ENCODE measurements around the gene VSIG4.
A peak's percentile ranks its signal among the peaks of the same experiment; 100 is the strongest.
"Not testable (repeated sequence)": the region's sequence is repeated elsewhere in the genome, so short reads cannot be mapped to it uniquely, and the experiment has no call there.

VSIG4 gene, protein sequence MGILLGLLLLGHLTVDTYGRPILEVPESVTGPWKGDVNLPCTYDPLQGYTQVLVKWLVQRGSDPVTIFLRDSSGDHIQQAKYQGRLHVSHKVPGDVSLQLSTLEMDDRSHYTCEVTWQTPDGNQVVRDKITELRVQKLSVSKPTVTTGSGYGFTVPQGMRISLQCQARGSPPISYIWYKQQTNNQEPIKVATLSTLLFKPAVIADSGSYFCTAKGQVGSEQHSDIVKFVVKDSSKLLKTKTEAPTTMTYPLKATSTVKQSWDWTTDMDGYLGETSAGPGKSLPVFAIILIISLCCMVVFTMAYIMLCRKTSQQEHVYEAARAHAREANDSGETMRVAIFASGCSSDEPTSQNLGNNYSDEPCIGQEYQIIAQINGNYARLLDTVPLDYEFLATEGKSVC

DNA sequence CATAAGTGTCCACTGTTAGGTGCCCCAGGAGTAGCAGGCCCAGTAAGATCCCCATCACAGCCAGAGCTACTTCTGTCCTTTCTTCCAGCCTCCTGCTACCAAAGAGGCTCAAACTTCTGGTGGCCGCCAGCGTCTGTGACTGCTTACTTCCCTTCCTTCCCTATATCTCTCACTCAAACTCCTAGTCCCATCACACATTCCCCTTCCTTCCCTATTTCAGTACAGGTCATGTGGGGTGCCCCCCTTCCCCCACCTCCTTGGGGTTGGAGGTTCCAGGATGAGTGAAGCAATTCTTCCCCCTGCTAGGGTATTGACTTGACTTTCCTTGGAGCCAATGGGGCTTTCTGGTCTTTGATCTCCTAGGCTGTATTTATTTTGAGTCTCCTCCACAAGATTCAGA, at the start of gene VSIG4:
TSS of gene VSIG4 (minus strand) at position 137 of the 400 bp plus-strand sequence. CDS start at position 55, 82 bp downstream.
- no peak for DNase-seq

DNA sequence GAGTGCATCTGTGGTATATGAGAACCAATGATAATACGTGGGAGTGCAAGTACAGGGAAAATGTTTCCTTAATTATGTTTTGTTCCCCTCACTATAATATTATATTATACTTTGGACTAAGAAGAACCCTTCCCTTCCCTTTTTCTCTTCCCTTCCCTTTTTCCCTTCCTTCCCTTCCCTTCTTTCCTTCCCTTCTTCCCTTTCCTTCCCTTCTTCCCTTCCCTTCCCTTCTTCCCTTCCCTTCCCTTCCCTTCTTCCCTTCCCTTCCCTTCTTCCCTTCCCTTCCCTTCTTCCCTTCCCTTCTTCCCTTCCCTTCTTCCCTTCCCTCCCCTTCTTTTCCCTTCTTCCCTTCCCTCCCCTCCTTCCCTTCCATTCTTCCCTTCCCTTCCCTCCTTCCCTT, 36.9 kb upstream of the VSIG4 start:
- DNase-seq = no peak

DNA sequence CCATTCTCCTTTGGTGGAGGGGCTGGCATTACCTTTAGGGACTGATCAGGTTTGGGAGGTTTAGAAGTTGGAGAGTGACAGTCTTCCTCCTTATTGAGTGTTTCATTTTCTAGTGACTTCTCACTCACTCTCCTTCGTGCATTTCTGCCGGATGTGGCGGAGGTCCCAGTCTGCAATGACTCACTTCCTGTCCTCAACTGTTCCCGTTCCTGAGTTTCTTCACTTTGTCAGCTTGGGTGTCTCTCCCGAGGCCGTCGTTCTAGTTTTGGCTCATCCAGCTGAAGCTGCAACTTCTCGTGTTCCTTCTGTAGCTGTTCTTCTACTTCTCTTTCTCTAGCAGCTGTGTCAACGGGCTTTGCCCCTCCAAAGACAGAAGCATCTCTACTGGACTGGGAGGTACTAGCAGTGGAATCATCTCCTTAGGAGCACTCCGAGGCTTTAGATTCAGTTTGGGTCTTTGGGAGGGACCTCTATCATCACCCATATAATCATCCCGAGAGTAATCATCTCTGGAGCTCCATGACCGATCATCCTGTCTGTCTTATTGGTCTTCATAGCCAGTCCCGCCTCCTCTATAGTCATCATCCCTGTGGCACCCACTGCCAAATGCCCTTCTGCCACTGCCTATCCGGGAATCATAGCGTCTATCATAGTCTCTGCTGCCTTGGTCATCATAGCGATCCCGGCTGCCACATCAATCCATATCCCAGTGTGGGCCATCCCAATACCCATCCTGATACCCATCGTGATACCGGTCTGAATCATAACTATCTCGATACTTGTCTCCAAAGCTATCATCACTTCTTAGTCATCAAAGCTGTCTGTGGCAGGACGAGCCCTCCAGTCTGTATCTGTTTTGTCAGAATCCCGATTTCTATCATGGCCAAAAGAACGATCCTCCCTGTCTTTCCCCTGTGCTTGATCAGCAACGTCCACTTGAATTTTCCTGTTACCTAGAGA, 35.3 kb upstream of the VSIG4 start:
- DNase-seq = peak; percentile 72

DNA sequence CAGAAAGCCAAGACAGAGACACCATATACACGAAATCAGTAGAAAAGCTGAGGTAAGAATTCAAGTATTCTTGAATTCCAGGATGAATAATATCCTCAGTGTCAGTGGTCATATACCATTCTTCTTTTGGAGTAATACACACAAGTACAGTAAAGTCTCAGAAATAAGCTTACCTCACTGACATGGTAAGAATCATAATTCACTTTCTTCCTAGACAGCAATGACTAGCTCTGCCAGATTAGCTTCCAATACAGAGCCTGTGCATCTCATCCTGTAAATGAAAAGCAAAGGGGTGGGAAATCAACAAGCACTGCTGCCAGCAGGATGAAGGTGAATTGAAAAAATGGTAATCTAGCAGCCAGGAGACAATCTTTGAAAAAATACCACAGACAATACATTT, 31.2 kb upstream of the VSIG4 start:
- DNase-seq = no peak

DNA sequence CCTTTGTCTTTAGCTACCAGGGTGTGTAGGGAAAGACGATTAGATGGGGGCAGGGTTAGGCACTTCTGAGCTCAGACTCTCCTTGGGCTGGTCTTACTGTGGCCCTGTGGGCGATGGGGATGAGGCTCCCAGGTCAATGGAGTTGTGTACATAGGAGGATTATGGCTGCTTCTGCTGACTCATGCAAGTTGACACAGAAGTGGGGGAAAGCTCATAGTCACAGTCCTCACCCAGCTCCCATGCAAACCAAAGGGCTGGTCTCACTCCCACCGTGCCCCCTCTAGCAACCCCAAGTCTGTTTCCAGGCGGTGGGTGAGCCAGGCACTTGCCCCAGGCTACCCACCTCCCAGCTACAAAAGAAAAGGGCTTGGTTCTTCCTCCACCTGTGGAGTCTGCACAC, 24.4 kb upstream of the VSIG4 start:
- DNase-seq = no peak

DNA sequence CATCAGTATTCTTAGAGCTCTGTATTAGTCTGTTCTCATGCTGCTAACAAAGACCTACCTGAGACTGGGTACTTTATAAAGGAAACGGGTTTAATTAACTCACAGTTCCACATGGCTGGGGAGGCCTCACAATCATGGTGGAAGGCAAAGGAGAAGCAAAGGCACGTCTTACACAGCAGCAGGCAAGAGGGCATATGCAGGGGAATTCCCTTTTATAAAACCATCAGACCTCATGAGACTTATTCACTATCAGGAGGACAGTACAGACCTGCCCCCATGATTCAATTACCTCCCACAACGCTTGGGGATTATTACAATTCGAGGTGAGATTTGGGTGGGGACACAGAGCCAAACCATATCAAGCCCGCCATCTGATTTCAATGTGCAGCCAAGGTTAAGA, 17.1 kb upstream of the VSIG4 start:
- DNase-seq = not testable (repeated sequence)

DNA sequence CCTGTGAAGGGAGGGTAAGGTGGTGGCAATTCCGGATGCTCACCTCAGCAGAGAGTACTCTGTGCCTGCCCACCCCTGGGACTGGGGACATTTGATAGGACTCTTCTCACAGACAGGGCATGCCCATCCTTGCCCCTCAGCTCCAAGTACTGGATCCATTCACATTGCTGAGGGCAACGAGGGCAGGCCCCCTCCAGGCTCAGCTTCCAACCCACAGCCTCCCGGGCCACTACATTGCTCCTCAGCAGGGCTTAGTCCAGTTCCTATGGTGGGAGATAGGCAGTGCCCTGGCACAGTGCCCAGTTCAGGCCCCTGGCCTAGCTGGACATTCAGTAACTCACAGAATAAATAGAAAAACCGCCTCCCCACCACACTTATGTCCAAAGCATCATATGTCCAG, 15.1 kb upstream of the VSIG4 start:
- DNase-seq = no peak

DNA sequence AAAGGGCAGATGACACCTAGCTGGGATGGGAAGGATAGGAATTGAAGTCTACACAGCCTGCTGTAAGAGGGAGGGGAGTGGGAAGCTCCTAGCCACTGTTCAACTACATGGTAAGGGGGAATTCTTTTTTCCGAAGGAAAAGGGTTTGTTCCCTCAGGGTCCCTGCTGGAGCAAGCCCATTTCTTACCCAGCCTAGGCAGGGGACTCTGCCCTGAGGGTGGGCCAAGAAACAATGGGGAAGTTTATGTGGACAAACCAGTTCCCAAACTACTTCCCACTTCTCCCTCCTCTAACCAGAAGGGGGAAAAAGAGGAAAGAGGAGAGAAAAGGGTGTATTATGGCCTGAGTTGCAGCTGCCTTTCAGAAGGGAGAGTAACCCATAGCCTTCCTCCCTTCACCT, 13.5 kb upstream of the VSIG4 start:
- DNase-seq = no peak

DNA sequence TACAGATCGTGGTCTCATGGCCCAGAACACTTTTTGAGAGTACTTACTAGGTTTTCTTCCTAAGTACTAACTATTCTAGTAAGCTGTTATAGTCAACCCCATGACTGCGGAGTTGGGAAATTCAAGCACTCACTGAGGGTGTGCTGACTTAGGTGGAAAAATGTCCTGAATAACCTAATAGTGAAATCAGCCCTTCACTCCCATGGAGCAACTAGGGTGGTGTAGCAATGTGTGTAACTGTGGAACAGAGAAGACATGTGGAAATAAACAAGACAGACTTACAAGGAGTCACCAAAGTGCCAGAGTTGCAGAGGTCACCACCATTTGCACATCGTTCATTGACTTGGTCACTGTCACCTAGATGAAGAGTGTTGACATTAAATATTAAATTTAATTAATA, 12.1 kb upstream of the VSIG4 start:
- DNase-seq = no peak

DNA sequence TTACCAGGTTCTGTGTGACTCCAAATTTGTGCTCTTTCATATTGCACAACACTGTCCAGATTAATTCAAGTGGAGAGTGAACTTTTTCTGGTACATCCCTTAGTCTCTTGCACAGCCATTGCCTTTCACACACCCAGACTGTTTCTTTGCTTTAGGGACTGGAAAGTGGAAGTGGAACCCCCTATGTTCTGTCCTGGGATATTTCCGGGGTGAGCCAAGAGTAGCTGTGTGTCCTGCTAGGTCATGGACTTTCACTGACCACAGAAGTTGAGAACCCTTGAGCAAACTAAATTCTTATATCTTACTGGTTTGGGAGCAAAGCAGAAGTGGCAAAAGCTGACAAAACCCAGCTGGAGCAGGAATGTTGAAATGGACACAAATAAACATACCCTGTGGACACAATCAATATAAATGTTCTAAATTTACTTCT, 10.3 kb upstream of the VSIG4 start:
- DNase-seq = no peak

DNA sequence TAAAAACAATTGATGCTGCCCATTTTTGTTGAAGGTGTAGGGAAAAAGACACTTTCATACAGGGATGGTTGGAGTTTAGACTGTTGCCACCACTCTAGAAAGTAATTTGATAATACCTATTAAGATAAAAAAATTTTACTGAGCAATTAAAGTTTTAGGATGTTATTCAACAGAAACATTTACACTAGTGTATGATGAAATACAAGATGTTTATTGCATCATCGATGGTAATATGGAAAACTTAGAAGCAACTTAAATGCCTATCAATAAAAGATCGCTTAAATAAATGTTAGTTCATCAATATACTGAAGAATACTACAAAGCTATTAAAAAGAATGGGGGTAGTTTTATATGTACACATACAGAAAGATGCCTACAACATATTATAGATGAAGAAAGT, 9.2 kb upstream of the VSIG4 start:
- DNase-seq = no peak

DNA sequence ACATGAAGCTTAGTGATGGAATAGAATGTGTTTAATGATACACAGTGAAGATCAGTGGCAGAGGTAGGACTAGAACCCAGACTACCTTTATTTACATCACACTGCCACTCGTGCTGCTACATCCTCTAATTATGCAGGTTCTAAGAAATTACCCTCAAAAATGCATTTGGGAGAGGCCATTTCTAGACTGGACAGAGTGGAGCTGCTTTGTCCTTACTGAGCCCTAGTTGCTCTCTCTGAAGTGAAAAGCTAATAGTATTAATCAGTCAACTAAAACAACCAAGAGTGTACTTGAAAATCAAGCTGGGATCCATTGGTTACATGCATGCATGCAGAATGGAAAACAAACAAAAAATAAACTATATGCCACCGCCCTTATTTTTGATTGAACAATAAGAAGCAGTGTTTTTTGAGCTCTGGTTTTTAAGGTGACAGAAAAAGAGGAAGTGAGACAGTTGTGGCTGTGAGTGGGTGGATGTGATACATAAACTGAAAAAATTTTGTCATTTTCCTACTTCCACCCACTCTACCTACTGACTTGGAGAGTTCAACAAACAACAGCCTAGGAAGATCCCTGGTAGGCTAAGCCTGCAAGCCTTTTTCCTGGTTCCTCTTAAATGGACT, 6.8 kb upstream of the VSIG4 start:
- peak; percentile 50 for DNase-seq

DNA sequence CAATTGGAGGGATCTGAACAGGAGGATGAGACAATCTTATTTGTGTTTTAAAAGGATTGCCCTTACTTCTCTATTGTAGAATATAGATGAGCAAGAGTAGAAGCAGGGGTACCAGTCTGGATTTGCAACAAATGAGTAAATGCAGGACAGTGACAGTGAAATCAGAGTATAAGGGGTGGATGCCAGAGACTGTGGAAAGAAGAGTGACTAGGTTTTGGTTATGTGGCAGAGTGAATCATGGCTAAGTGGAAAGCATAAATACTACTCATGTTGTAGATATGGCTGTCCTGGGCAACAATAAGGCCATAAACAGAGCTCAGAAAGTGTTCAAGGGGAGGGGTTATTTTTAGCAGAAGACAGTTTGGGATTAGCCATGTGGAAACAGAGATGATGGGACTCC, 6.0 kb upstream of the VSIG4 start:
- no peak for DNase-seq

DNA sequence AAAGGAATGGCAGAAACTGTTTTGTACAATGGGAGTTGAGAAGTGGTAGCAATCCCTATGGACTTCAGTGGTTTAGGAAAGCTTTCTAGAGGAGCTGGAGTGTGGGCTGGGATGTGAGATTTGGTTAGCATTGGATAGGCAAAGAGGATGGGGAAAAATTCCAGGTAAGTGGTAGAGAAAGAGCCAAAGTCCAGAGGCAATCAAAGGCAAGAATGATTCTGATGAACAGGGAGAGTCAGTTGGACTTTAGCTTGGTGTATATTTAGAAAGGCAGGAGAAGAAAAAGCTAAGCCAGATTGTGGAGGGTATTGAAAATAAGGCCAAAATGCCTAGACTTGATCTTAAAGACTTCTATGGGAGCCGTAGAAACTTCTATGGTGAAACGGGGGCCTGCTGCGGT, 3.7 kb upstream of the VSIG4 start:
- DNase-seq = no peak

DNA sequence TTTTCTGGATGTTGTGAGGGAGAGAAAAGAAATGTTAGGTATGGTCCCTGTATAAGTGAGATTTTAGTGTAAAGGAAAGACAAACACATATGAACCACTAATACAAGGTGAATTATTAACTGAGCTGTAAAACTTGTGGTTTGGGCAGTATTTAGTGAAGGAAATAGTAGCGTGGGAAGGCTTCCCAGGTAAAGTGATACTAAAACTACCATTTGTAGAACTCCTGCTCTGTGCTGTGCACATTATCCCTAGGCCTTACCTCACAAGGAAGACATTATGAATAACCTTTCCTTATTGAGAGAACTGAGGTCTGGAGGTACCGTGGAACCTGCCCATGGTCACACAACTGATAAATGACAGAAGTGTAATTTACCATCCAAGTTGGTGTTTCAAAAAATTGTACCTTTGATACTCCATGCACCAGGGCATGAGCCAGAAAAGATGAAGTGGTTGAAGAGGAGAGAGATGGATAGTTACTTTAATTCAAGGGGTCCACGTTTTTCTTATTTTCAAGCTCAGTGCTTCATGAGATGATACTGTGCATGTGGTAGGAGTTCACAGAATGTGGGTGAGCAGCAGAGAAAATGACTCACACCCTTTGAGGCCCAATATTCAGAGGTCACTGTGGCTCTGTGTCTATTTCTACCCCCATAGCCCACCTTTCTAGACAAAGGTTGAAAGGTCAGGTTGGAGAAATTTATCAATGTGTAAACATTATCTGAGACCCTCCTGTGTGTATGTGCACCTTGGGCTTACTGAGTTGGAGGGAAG, 2.6 kb upstream of the VSIG4 start:
- DNase-seq = no peak

DNA sequence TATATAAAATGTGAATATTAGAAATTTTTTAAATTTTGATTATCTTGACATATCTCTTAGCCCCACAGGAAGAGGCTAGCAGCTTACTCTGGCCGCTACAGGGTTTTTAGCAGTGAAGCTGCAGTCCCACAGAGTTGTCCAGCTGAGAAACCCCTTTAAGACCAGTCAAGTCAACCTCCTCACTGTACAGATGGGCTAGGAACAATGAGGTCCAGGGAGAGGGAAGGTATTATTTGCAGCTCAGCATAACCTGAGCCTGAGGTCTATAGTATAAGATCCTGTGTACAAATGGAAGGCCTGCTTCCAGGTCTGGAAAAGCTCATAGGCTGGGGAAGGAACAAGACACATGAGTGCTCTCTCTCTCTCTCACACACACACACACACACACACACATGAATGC, 1.8 kb downstream of the VSIG4 start:
- no peak for DNase-seq

DNA sequence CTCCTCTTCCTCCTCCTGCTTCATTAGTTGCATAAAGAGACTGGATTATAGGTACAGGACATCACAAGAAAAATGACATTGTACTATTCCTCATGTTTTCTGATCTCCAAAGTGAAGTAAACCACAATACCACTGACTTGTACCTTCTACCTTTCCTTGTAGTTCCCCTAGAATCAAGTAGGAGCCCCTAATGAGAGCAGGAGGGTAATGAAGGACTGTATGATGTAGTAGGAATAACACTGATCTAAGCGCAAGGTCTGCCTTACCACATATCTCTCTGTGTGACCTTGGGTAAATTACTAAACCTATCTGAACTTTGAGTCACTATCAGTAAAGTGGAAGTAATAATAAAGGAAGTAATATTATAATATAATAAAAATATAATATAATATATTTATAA, 3.6 kb downstream of the VSIG4 start:
- DNase-seq = no peak

DNA sequence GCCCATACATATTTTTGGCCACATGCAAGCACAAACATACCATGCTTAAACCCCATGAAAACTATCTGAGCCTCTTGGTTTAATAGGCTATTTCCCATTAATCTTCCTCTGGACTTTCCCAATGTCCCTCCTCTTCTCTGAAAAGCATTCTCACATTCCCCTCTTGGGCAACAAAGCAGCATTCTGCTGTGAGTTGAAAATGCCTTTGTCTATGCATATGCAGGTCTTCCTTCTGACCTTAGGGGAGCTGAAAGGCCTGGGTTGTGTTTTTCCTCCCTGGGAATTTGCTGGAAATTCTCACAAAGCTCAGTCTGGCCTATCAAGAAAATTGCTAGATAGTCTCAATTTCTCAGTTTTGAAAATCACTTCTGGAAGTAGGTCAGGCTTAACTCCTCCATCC, 4.2 kb downstream of the VSIG4 start:
- DNase-seq = no peak

DNA sequence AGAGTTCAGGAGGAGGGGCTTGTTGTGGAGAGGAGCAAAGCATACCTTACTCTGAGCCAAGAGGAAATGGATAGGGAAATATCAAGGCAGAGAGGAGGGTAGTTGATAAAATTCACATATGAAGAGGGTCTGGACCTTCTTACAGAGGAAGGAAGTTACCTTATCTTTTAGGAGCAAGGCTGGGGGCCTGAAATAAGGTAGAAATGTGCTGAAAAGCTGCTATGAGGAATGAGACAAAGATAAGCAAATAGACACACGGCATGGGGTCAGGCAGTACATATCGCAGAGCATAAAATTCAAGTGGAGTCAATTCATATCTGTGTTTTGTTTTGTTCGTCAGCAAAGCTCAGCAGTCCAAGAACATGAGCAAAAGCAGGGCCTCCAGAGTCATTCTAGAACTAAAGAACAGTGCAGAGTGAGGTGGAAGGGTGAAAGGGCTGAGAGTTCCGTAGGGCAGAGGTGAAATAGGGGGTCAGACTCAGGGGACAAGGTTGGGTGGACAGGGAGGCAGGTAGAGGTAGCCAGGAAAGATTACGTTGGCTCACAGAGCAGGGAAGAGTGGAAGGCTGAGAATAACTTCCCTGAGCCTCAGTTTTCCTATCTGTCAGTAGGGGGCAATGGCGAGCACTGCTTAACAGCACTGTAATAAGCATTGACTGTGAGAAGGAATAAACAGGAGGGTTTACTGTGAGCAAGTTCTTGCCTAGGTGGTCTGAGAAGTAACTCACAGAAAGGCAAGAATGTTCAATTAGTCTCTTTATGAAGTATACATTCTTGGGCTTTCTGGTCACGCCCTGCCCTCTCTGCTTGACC, 9.2 kb downstream of the VSIG4 start:
- peak; percentile 54 for DNase-seq

DNA sequence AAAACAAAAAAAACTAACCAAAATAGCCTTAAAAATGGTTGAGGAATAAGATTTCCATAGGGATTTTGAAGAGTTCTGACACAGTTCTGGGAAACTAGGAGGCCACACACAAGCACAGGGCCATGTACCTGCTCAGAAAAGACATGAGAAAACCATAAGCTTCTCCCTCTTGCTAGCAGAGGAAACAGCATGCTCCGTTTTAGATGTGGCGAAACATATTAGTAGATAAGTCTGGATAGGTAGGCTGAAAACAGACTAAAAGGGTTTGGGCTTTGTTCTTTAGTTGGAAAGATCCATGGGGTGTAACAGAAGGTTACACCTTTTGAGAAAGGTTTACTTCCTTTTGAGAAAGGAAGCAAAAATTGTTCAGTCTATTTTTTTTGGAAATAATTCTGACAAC, 10.9 kb downstream of the VSIG4 start:
- DNase-seq = no peak

DNA sequence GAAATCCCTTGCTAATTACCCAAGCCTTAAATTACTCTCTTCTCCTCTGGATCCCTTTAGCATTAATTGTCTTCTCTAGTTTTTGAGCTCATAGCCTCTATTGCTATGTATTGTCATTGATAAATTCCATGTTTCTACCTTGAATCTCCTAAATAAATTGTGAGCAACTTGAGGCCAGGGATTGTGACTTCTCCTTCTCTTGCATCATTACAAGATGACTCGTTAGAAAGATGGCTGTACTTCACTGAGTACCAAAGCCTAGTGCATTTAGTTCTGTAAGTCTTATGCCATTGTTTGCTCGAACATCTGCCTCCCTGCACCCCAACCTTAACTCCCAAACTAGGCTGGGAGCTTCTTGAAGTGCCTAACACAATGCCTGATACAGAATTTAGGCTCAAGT, 15.3 kb downstream of the VSIG4 start:
- DNase-seq = no peak

DNA sequence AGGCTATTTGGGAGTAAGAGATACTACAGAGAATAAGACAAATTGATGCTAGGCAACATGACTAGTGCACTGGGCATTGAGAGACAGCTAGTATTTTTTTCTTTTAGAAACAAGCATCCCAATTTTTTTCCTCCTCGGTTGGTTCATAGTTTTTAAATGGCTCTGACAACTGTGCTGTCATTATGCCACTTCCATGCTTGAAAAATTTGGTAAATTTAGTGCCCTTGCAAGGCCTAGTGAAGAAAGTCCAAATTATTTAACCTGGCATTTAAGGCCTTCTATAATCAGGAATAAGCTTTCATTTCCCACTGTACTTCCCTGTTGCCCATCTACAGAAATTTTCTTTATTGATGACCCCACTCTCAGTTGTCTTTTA, 15.8 kb downstream of the VSIG4 start:
- no peak for DNase-seq
